Heart left ventricle (tissue), 16 donors: ENCODE results near the gene GNB5. TPM values are rescaled to one million over a fixed set of nuclear protein-coding genes. Genes with fewer than 3 reads are reported as not detected.

Source experiments
- ATAC-seq, 4 donors: fragments of 200-7000 bp; cut with Tn5 transposase; one replicate each; pipeline ENCODE4 v1.9.1; 2020 to 2022; ENCODE audit warnings: moderate library complexity in 4 of 4, mild to moderate bottlenecking in 3 of 4, moderate number of reproducible peaks in 1 of 4
- DNase-seq, 5 donors: peaks; one replicate each; pipeline ENCODE4 v3.0.0-alpha.2; 2020
- H3K27ac ChIP-seq, 12 donors: fragments of 200-600 bp; sonication (generic) in 4 of 12; one replicate each; pipeline versions ENCODE4 v1.5.0 to v1.8.0; 2016 to 2022; ENCODE audit warnings: mild to moderate bottlenecking in 2 of 12
- H3K27me3 ChIP-seq, 9 donors: fragments of 200-600 bp; sonication (generic) in 2 of 9; one replicate each; pipeline versions ENCODE4 v1.5.1 to v1.8.0; 2016 to 2022; ENCODE audit warnings: mild to moderate bottlenecking in 3 of 9
- H3K36me3 ChIP-seq, 9 donors: fragments of 200-600 bp; sonication (generic) in 2 of 9; one replicate each; pipeline versions ENCODE4 v1.5.0 to v1.8.0; 2018 to 2022; ENCODE audit warnings: mild to moderate bottlenecking in 2 of 9
- H3K4me1 ChIP-seq, 12 donors: fragments of 200-600 bp; sonication (generic) in 4 of 12; one replicate each; pipeline versions ENCODE4 v1.5.0 to v1.8.0; 2016 to 2022; ENCODE audit warnings: mild to moderate bottlenecking in 3 of 12
- H3K4me3 ChIP-seq, 12 donors: fragments of 200-600 bp; sonication (generic) in 4 of 12; one replicate each; pipeline versions ENCODE4 v1.5.0 to v1.8.0; 2017 to 2022; ENCODE audit warnings: mild to moderate bottlenecking in 9 of 12, moderate library complexity in 4 of 12
- H3K9me3 ChIP-seq, 12 donors: fragments of 200-600 bp; sonication (generic) in 4 of 12; one replicate each; pipeline versions ENCODE4 v1.5.0 to v1.8.0; 2016 to 2022; ENCODE audit warnings: mild to moderate bottlenecking in 1 of 12
- POLR2A ChIP-seq, 2 donors: fragments of 450-650 bp; IDR thresholded peaks; one replicate each; pipeline ENCODE4 v1.6.1; 2017; ENCODE audit warnings: antibody characterized with exemption in 2 of 2, mild to moderate bottlenecking in 2 of 2, moderate library complexity in 2 of 2
- WGBS, 4 donors: extraction: QIAGEN DNeasy Blood & Tissue Kit in 2 of 4; methylation state at CpG; one replicate each; pipeline versions ENCODE4 v1.1.5 to v1.1.7; 2013 to 2018; 5-methylcytosine and 5-hydroxymethylcytosine counted together
- intact Hi-C, 10 donors: fragments of 100-400 bp; cut with DNase I; formaldehyde crosslinking; loops; one replicate each; pipeline versions ENCODE4 v1.11.1 to v1.14.2; 2022
- polyA plus RNA-seq, 2 donors: library from polyadenylated mRNA; stranded (reverse); fragments of 200-250 nt; gene quantifications; one replicate each; pipeline ENCODE4 v1.2.3, GENCODE V29; 2013
- total RNA-seq, 9 donors: library from RNA; depleted of rRNA in 2 of 9; stranded (reverse); fragments of >200 nt in 2 of 9; fragmentation: NEBNext Ultra II Directional in 3 of 9; extraction: Animal tissue kit (Norgen Biotek cat#: 25700) in 3 of 9; gene quantifications; one replicate each; pipeline versions ENCODE4 v1.1.0 to v1.2.4, GENCODE V29; 2016 to 2023
- TF ChIP-seq, protein P1 (sequence below), 12 donors: fragments of 200-600 bp; sonication (generic) in 4 of 12; IDR thresholded peaks; one replicate each; pipeline versions ENCODE4 v1.5.0 to v1.8.0; 2018 to 2022; ENCODE audit warnings: antibody characterized with exemption in 12 of 12, mild to moderate bottlenecking in 5 of 12
- donor health status: ischemic (EF 13 %, LVEDD 7.1; RV severe dilation, severe dysfunction).
- donor health status: healthy with polysubstance abuse.
- donor health status: DM: no; HTN: yes; CAD: no.
- donor health status: DM: no; HTN: no; CAD: no.
- donor health status: ischemic (EF 25% LVEDD 6.9; RV normal size, moderate dysfunction).
- donor health status: ischemic (EF 25% LVEDD 5.7; RV mildly dilated, moderate dysfunction).
- donor health status: healthy.
- donor health status: DM: yes; HTN: yes; CAD: no.
- donor health status: ischemic (EF 35%, LVEDD 5.7; RV mildly dilated, moderate dysfunction).
- donor health status: nonischemic (EF 11% LVEDD 7.7; RV severe dilation, severe dysfunction).
- donor health status: DM: yes; HTN: yes; CAD: no.
- donor health status: PGD.
- donor health status: ischemic (EF 29% LVEDD 5.4; RV normal size, mild dysfunction).
- donor health status: nonischemic (EF 23%, LVEDD 6.1; RV moderate dilation, normal function).

Gene GNB5
- total and polyA plus RNA-seq, 11 donors = 4.2 to 12.4 (median 7.7) TPM

GRCh38 chr15:52186651-52187486 lies 4.3 kb downstream of the GNB5 start:
- 78 to 82% (median 78%) methylated on average over 10 to 11 of the region's 11 CpGs for WGBS, 4 donors
- ATAC-seq = peak; percentile 38 to 57 (median 52)

DNA sequence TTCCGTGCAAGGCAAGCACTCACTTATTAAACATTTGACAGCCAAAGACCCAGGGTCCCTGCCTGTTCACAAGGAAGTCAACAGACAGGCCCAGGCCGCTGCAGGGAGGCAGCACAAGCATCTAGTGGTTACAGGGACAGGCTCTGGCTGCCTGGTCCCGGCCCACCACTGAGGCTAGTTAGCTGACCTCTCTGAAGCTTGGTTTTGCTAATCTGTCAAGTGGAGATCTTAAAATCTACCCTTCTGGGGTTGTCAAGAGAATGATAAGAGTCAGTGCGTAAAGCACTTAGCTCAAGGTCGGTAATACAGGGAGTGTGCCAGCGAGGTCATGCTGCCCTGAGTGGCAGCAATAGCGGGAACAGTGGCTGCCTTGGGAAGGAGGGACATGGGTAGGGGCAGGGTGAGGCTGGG lies 6.0 kb downstream of the GNB5 start:
- no peaks in the 10 kb centered on the region for H3K27me3 ChIP-seq
- H3K36me3 ChIP-seq = no peaks in the 10 kb centered on the region
- H3K27ac ChIP-seq = no peak overlapping the region
- no peak overlapping the region for H3K4me3 ChIP-seq
- H3K9me3 ChIP-seq = no peaks in the 10 kb centered on the region
- H3K4me1 ChIP-seq = peaks cover 0 to 6% (median 3%) of the 10 kb centered on the region in 12 donors
- intact Hi-C loops = no loop called here
- ATAC-seq (peak; percentile 52 to 90 (median 84)), DNase-seq (peak in 2 of 5 donors; percentile 29 to 41)
- 68 to 87% (median 71%) methylated on average over 7 of the region's 7 CpGs for WGBS, 4 donors
- TF ChIP-seq POLR2A (IDR thresholded peaks at IDR 0.05) = no peak
- TF ChIP-seq, protein P1, sequence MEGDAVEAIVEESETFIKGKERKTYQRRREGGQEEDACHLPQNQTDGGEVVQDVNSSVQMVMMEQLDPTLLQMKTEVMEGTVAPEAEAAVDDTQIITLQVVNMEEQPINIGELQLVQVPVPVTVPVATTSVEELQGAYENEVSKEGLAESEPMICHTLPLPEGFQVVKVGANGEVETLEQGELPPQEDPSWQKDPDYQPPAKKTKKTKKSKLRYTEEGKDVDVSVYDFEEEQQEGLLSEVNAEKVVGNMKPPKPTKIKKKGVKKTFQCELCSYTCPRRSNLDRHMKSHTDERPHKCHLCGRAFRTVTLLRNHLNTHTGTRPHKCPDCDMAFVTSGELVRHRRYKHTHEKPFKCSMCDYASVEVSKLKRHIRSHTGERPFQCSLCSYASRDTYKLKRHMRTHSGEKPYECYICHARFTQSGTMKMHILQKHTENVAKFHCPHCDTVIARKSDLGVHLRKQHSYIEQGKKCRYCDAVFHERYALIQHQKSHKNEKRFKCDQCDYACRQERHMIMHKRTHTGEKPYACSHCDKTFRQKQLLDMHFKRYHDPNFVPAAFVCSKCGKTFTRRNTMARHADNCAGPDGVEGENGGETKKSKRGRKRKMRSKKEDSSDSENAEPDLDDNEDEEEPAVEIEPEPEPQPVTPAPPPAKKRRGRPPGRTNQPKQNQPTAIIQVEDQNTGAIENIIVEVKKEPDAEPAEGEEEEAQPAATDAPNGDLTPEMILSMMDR (IDR thresholded peaks at IDR 0.05) = no peak

More at GRCh38 chr15:52186651-52187486, 4.3 kb downstream of the GNB5 start:
- peak overlapping the region in 1 of 12 donors; percentile 5 for H3K27ac ChIP-seq
- no peaks in the 10 kb centered on the region for H3K9me3 ChIP-seq
- H3K4me3 ChIP-seq = no peak overlapping the region
- H3K4me1 ChIP-seq = no peaks in the 10 kb centered on the region
- intact Hi-C loops = no loop called here
- DNase-seq = no peak
- H3K36me3 ChIP-seq = no peaks in the 10 kb centered on the region
- no peaks in the 10 kb centered on the region for H3K27me3 ChIP-seq
- TF ChIP-seq, protein P1 (IDR thresholded peaks at IDR 0.05) = no peak
- TF ChIP-seq POLR2A (IDR thresholded peaks at IDR 0.05) = no peak

GRCh38 chr15:52184721-52185120 lies 6.5 kb downstream of the GNB5 start:
- no peak overlapping the region for H3K4me3 ChIP-seq
- TF ChIP-seq POLR2A (IDR thresholded peaks at IDR 0.05) = no peak
- TF ChIP-seq, protein P1 (IDR thresholded peaks at IDR 0.05) = no peak
- ATAC-seq = no peak

GRCh38 chr15:52183562-52184173 lies 7.5 kb downstream of the GNB5 start:
- intact Hi-C loops = no loop called here
- Histone ChIP-seq H3K9me3 (no peaks in the 10 kb centered on the region), H3K4me1 (peaks cover 0 to 13% (median 6%) of the 10 kb centered on the region in 12 donors), H3K36me3 (no peaks in the 10 kb centered on the region), H3K4me3 (no peak overlapping the region), H3K27me3 (no peaks in the 10 kb centered on the region), H3K27ac (no peak overlapping the region)
- TF ChIP-seq, protein P1 (IDR thresholded peaks at IDR 0.05) = peak; percentile 24 to 68 (median 48)
- no peak for TF ChIP-seq POLR2A (IDR thresholded peaks at IDR 0.05)
- 57 to 67% (median 65%) methylated on average over 2 of the region's 2 CpGs for WGBS, 4 donors
- no peak for DNase-seq
- ATAC-seq = no peak

More at GRCh38 chr15:52184721-52185120, 6.5 kb downstream of the GNB5 start:
- H3K4me1 ChIP-seq = peaks cover 0 to 8% (median 6%) of the 10 kb centered on the region in 12 donors
- no peaks in the 10 kb centered on the region for H3K27me3 ChIP-seq
- intact Hi-C loops = no loop called here
- WGBS, 4 donors = 70 to 74% (median 72%) methylated on average over 5 of the region's 5 CpGs
- no peak for DNase-seq
- H3K27ac ChIP-seq = no peak overlapping the region
- H3K9me3 ChIP-seq = no peaks in the 10 kb centered on the region
- H3K36me3 ChIP-seq = no peaks in the 10 kb centered on the region
